Endothelial cell of umbilical vein (primary cell): ENCODE data around the gene PDLIM1. TPM values are rescaled to one million over a fixed set of nuclear protein-coding genes. Genes with fewer than 3 reads are reported as not detected.

Experiments used
- BruUV-seq: library from RNA; stranded (reverse); fragments of 400-500 nt; replicated peaks from 2 replicates; lab custom pipeline; 2021; lab: Mats Ljungman, UMichigan
- CTCF ChIA-PET: fragments of 300-600, 350-600 bp; sonication (Branson Sonifier 250); formaldehyde crosslinking; loops from one replicate; lab custom pipeline; 2021; ENCODE audit warnings: antibody characterized with exemption, inconsistent platforms; lab: Charles Lee
- POLR2A ChIA-PET: fragments of 300-600, 350-600 bp; sonication (Branson Sonifier 250); formaldehyde crosslinking; loops from one replicate; lab custom pipeline; 2021; ENCODE audit warnings: antibody characterized with exemption, inconsistent platforms; lab: Charles Lee
- DNase-seq: peaks from one replicate; pipeline ENCODE4 v3.0.0-alpha.2; 2011; ENCODE audit warnings: low read depth, low spot score
- FAIRE-seq: peaks from 2 replicates; lab custom pipeline; 2011; peaks lifted over from hg19 to GRCh38; lab: Jason Lieb, UNC
- H2AFZ ChIP-seq: 2 replicates; pipeline ENCODE4 v1.6.0; 2012; ENCODE audit warnings: low read depth, low read length, control low read depth, inconsistent platforms
- H3K27ac ChIP-seq: 2 replicates; pipeline ENCODE4 v1.5.1; 2011; ENCODE audit warnings: low read depth, mild to moderate bottlenecking, control low read depth, low read length, moderate library complexity; ENCODE audit not compliant: insufficient read depth
- H3K27me3 ChIP-seq, 2 experiments: 2 replicates each; pipeline versions ENCODE4 v1.6.0 to v1.6.1; 2011; ENCODE audit warnings: low read length in 2 of 2, mixed read lengths in 1 of 2; ENCODE audit not compliant: control insufficient read depth in 2 of 2, insufficient read depth in 2 of 2
- H3K36me3 ChIP-seq, 2 experiments: 2 replicates in 1 of 2; 3 replicates in 1 of 2; pipeline ENCODE4 v1.5.1; 2011; ENCODE audit warnings: low read length in 2 of 2, mild to moderate bottlenecking in 1 of 2, moderate library complexity in 1 of 2; ENCODE audit not compliant: control insufficient read depth in 2 of 2, insufficient read depth in 2 of 2; ENCODE audit errors: extremely low read depth in 1 of 2
- H3K4me1 ChIP-seq: 3 replicates; pipeline ENCODE4 v1.5.1; 2011; ENCODE audit warnings: mild to moderate bottlenecking, low read length; ENCODE audit not compliant: control insufficient read depth, insufficient read depth; ENCODE audit errors: extremely low read depth
- H3K4me2 ChIP-seq: 2 replicates; pipeline ENCODE4 v1.6.1; 2011; ENCODE audit warnings: low read length, control low read depth, mixed read lengths; ENCODE audit not compliant: insufficient read depth
- H3K4me3 ChIP-seq, 3 experiments: fragments of 200-600 bp in 1 of 3; sonication (generic), shearing (Covaris generic) in 1 of 3; replicated peaks in 1 of 3; 2 replicates each; pipeline ENCODE4 v1.5.1; 2011 to 2016; ENCODE audit warnings: control low read depth in 3 of 3, low read length in 3 of 3, mild to moderate bottlenecking in 2 of 3, inconsistent platforms in 1 of 3, low read depth in 1 of 3, moderate library complexity in 1 of 3; ENCODE audit not compliant: insufficient read depth in 1 of 3
- H3K79me2 ChIP-seq: 2 replicates; pipeline ENCODE4 v1.6.0; 2012; ENCODE audit warnings: low read length, inconsistent platforms; ENCODE audit not compliant: control insufficient read depth, insufficient read depth
- H3K9ac ChIP-seq: replicated peaks from 2 replicates; pipeline ENCODE3; 2011; ENCODE audit warnings: low read length, control low read depth; ENCODE audit not compliant: insufficient read depth; ENCODE audit errors: extremely low read depth
- H3K9me1 ChIP-seq: replicated peaks from 3 replicates; pipeline ENCODE4 v1.6.0; 2011; ENCODE audit warnings: mild to moderate bottlenecking, low read length; ENCODE audit not compliant: control insufficient read depth, insufficient read depth; ENCODE audit errors: extremely low read depth
- H3K9me3 ChIP-seq: replicated peaks from 2 replicates; pipeline ENCODE4 v1.5.1; 2012; ENCODE audit warnings: low read length, inconsistent platforms; ENCODE audit not compliant: control insufficient read depth, insufficient read depth
- H4K20me1 ChIP-seq: replicated peaks from 2 replicates; pipeline ENCODE3; 2011; ENCODE audit warnings: mild to moderate bottlenecking, low read length; ENCODE audit not compliant: control insufficient read depth, insufficient read depth; ENCODE audit errors: extremely low read depth
- CTCF ChIP-seq, 2 donors: IDR thresholded peaks; 1 replicate in 1 of 2; 2 replicates in 1 of 2; pipeline ENCODE4 v1.5.1; 2011; ENCODE audit warnings: low read length in 2 of 2, mild to moderate bottlenecking in 2 of 2, moderate library complexity in 2 of 2, control low read depth in 1 of 2, inconsistent platforms in 1 of 2, low read depth in 1 of 2; ENCODE audit not compliant: insufficient read depth in 1 of 2; ENCODE audit errors: extremely low read depth in 1 of 2
- EZH2 ChIP-seq: IDR thresholded peaks from 2 replicates; pipeline ENCODE4 v1.6.1; 2012; ENCODE audit warnings: borderline replicate concordance, low read depth, mild to moderate bottlenecking, moderate library complexity, low read length, inconsistent platforms; ENCODE audit not compliant: severe bottlenecking
- FOS ChIP-seq: IDR thresholded peaks from 2 replicates; pipeline ENCODE4 v1.6.1; 2011; ENCODE audit warnings: mild to moderate bottlenecking, low read length, moderate library complexity, borderline replicate concordance; ENCODE audit not compliant: insufficient read depth
- GATA2 ChIP-seq: IDR thresholded peaks from 2 replicates; pipeline ENCODE4 v1.7.0; 2011; ENCODE audit warnings: low read depth, mild to moderate bottlenecking, moderate library complexity, mixed read lengths, low read length; ENCODE audit not compliant: insufficient read length, insufficient read depth
- JUN ChIP-seq: IDR thresholded peaks from 2 replicates; pipeline ENCODE4 v1.6.1; 2011; ENCODE audit warnings: borderline replicate concordance, low read depth; ENCODE audit not compliant: insufficient read length, insufficient read depth
- MAX ChIP-seq: IDR thresholded peaks from 2 replicates; pipeline ENCODE4 v1.6.1; 2011; ENCODE audit not compliant: insufficient read depth, insufficient read length
- MYC ChIP-seq: IDR thresholded peaks from one replicate; pipeline ENCODE4 v1.6.1; 2011; ENCODE audit warnings: mild to moderate bottlenecking, low read depth, low read length
- POLR2A ChIP-seq: IDR thresholded peaks from 2 replicates; pipeline ENCODE4 v1.6.1; 2012; ENCODE audit warnings: low read depth, mild to moderate bottlenecking, control low read depth, low read length
- POLR2AphosphoS5 ChIP-seq: IDR thresholded peaks from 2 replicates; pipeline ENCODE4 v1.6.1; 2012; ENCODE audit warnings: low read depth, mild to moderate bottlenecking, control low read depth, low read length, moderate library complexity; ENCODE audit not compliant: insufficient read depth
- dilution Hi-C: fragments of 300-500 bp; cut with MboI; formaldehyde crosslinking; loops from one replicate; pipeline ENCODE4 v1.15.0; 2019; ENCODE audit warnings: low sequenced_read_pairs; ENCODE audit not compliant: extremely low pct_ligation_motif_present
- intact Hi-C: fragments of 100-400 bp; cut with micrococcal nuclease; formaldehyde crosslinking; loops from one replicate; pipeline ENCODE4 v1.10.0; 2022
- polyA plus RNA-seq, 4 experiments: library from polyadenylated mRNA; depleted of rRNA in 3 of 4; stranded (reverse) in 3 of 4; unstranded in 1 of 4; fragments of >200 nt; gene quantifications; 2 replicates each; pipeline versions ENCODE4 v1.2.1 to v1.2.3, GENCODE V29; 2011 to 2012; ENCODE audit warnings: missing spikeins in 1 of 4
- total RNA-seq: library from RNA; stranded (reverse); gene quantifications from 2 replicates; pipeline ENCODE4 v1.2.3, GENCODE V29; 2021

Gene PDLIM1
- total and polyA plus RNA-seq, 2 donors (not counting 3 experiments of a cell fraction or from before 2014, with no cell fraction given), result 91.1 to 122 TPM

GRCh38 chr10:95304976-95305375 lies 14.2 kb upstream of the PDLIM1 start:
- intact Hi-C loops, result no loop called here
- Histone ChIP-seq H3K9ac (no peak overlapping the region), H3K9me1 (no peaks in the 10 kb centered on the region), H3K79me2 (no peaks in the 10 kb centered on the region), H3K4me2 (no peak overlapping the region), H3K36me3 (no peaks in the 10 kb centered on the region), H3K27ac (no peak overlapping the region), H3K9me3 (no peaks in the 10 kb centered on the region), H3K27me3 (no peaks in the 10 kb centered on the region), H4K20me1 (no peaks in the 10 kb centered on the region), H3K4me1 (peaks cover 15% of the 10 kb centered on the region), H2AFZ (no peak overlapping the region), H3K4me3 (no peak overlapping the region)
- BruUV-seq, result no TSS peak
- dilution Hi-C loops, result no loop called here
- ChIA-PET CTCF (interaction anchor here (1.0 kb wide), 1 partner anchor 10 kb away, joined by 3 read pairs; no protein-coding TSS in a partner anchor), POLR2A (no interaction called here)
- FAIRE-seq (no peak), DNase-seq (no peak)
- no peak for TF ChIP-seq FOS
- TF ChIP-seq POLR2A, result no peak
- TF ChIP-seq CTCF (IDR thresholded peaks at IDR 0.05; ENCODE audit: extremely low read depth in 1 of 2, insufficient read depth in 1 of 2, low read depth in 1 of 2, low read length in 2 of 2), result no peak
- TF ChIP-seq GATA2, result no peak
- no peak for TF ChIP-seq EZH2
- no peak for TF ChIP-seq POLR2AphosphoS5
- TF ChIP-seq JUN, result no peak
- no peak for TF ChIP-seq MYC
- TF ChIP-seq MAX, result no peak
